ENCODE data around the gene GABRA5. TPM values are rescaled to one million over a fixed set of nuclear protein-coding genes. Genes with fewer than 3 reads are reported as not detected.

Gene GABRA5
- total and polyA plus RNA-seq, 2 of the 4 experiments (the other 2 are of a cell fraction) = 4.0 to 7.3 TPM

GRCh38 chr15:26970712-26971210, 103.9 kb downstream of the GABRA5 start, which contains the start of gene GABRG3:
Gene GABRG3, plus strand, starts transcription at chr15:26971181.
- Histone ChIP-seq H3K4me1 (ENCODE audit: control insufficient read depth, insufficient read depth, low read length) (no peaks in the 10 kb centered on the region), H2BK5ac (ENCODE audit: low read depth, low read length, poor library complexity, severe bottlenecking) (no peak within 1 kb of the TSS), H2AFZ (replicated peaks; ENCODE audit: low read length, poor library complexity) (no peak within 1 kb of the TSS), H3K79me1 (ENCODE audit: low read depth in 1 of 2, low read length in 2 of 2) (no peaks in the 10 kb centered on the region), H3K9ac (ENCODE audit: low read depth, low read length) (no peak within 1 kb of the TSS), H3K9me3 (ENCODE audit: control insufficient read depth, insufficient read depth, low read length) (peaks cover 4% of the 10 kb centered on the region), H3K27ac (ENCODE audit: insufficient read depth, low read length) (no peak within 1 kb of the TSS), H3K14ac (replicated peaks; ENCODE audit: low read depth, low read length) (no peak within 1 kb of the TSS), H2BK120ac (ENCODE audit: low read depth, low read length) (no peak within 1 kb of the TSS), H3K18ac (ENCODE audit: low read depth, low read length) (no peak within 1 kb of the TSS), H3K56ac (ENCODE audit: extremely low read depth, insufficient read depth, low read length) (no peak within 1 kb of the TSS), H3K4me2 (ENCODE audit: low read depth, low read length) (no peak within 1 kb of the TSS), H4K91ac (ENCODE audit: insufficient read depth, low read depth, low read length) (no peak within 1 kb of the TSS), H3K4me3 (ENCODE audit: insufficient read depth, low read depth, low read length) (no peak within 1 kb of the TSS), H4K20me1 (ENCODE audit: insufficient read depth, low read length) (no peaks in the 10 kb centered on the region), H2AK9ac (replicated peaks; ENCODE audit: low read depth, low read length, poor library complexity) (no peak within 1 kb of the TSS), H3K23ac (ENCODE audit: low read depth, low read length) (no peak within 1 kb of the TSS), H2BK20ac (ENCODE audit: low read depth, low read length) (no peak within 1 kb of the TSS), H3K36me3 (ENCODE audit: control insufficient read depth, insufficient read depth, low read length) (no peaks in the 10 kb centered on the region), H3K27me3 (ENCODE audit: control insufficient read depth, insufficient read depth, low read length) (no peaks in the 10 kb centered on the region), H3K9me1 (ENCODE audit: insufficient read depth, low read length) (no peaks in the 10 kb centered on the region), H4K5ac (ENCODE audit: low read depth, low read length) (no peak within 1 kb of the TSS), H2AK5ac (ENCODE audit: low read depth, low read length) (no peak within 1 kb of the TSS), H3K4ac (ENCODE audit: low read depth, low read length) (no peak within 1 kb of the TSS), H2BK15ac (ENCODE audit: low read depth, low read length) (no peak within 1 kb of the TSS), H4K8ac (ENCODE audit: low read depth in 2 of 2, low read length in 2 of 2) (no peak within 1 kb of the TSS)
- no peak for TF ChIP-seq USF2 (IDR thresholded peaks at IDR 0.05; ENCODE audit: low read depth, low read length)
- TF ChIP-seq BHLHE40 (IDR thresholded peaks at IDR 0.05; ENCODE audit: low read depth, low read length) = no peak
- no peak for TF ChIP-seq RFX5 (IDR thresholded peaks at IDR 0.05; ENCODE audit: low read depth, low read length)
- TF ChIP-seq RAD21 (IDR thresholded peaks at IDR 0.05; ENCODE audit: low read length) = no peak
- TF ChIP-seq RCOR1 (IDR thresholded peaks at IDR 0.05; ENCODE audit: insufficient replicate concordance, low read length) = no peak
- no peak for TF ChIP-seq CTCF (conservative IDR thresholded peaks at IDR 0.05; ENCODE audit: low read depth, low read length)
- intact Hi-C loops (cut with micrococcal nuclease) (no loop called here), dilution Hi-C loops (cut with HindIII; ENCODE audit: low sequenced_read_pairs, unreplicated experiment) (no loop called here), in situ Hi-C loops (cut with MboI; ENCODE audit: low sequenced_read_pairs) (no loop called here)
- CTCF ChIA-PET = no interaction called here
- DNase-seq (no peak), ATAC-seq (ENCODE audit: low read depth) (no peak)
- POLR2A ChIA-PET (ENCODE audit: unreplicated experiment) = no interaction called here
- BruUV-seq (replicated peaks) = no TSS peak
- WGBS, 2 experiments (ENCODE audit: extremely low coverage in 2 of 2, insufficient read length in 1 of 2) = 0% methylated on average over 4 of the region's 33 CpGs; no CpG with 5 or more reads in 1 of the 2 experiments

Data from IMR-90 (cell line).